GM12801 (cell line): ENCODE data around the gene GATAD2A.

ENCODE experiments used
- TF ChIP-seq, protein P1 (sequence below): IDR thresholded peaks from one replicate; pipeline ENCODE4 v1.5.1; 2011; ENCODE audit warnings: control low read depth; ENCODE audit not compliant: insufficient read length; ENCODE audit errors: extremely low read depth

The GATAD2A gene

DNA sequence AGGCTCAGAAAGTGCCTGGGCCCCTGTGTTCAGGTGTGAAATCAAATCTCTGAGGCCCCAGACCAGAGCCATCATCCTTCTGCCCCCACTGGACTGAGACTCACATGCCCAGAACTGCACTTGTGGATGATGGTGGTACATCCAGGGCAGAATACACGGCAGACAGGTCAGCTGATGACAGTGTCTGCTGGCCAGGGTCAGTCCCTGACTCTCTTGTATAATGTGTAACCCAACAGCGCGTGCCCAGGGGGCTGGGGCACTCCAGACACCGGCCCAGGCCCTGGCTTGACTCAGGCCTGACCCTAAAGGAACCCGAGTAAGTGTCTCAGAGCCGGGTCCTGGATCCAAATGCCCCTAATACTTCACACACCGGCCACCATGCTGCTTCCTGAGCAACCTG, 37.4 kb upstream of the GATAD2A start:
- TF ChIP-seq, protein P1, sequence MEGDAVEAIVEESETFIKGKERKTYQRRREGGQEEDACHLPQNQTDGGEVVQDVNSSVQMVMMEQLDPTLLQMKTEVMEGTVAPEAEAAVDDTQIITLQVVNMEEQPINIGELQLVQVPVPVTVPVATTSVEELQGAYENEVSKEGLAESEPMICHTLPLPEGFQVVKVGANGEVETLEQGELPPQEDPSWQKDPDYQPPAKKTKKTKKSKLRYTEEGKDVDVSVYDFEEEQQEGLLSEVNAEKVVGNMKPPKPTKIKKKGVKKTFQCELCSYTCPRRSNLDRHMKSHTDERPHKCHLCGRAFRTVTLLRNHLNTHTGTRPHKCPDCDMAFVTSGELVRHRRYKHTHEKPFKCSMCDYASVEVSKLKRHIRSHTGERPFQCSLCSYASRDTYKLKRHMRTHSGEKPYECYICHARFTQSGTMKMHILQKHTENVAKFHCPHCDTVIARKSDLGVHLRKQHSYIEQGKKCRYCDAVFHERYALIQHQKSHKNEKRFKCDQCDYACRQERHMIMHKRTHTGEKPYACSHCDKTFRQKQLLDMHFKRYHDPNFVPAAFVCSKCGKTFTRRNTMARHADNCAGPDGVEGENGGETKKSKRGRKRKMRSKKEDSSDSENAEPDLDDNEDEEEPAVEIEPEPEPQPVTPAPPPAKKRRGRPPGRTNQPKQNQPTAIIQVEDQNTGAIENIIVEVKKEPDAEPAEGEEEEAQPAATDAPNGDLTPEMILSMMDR = no peak

DNA sequence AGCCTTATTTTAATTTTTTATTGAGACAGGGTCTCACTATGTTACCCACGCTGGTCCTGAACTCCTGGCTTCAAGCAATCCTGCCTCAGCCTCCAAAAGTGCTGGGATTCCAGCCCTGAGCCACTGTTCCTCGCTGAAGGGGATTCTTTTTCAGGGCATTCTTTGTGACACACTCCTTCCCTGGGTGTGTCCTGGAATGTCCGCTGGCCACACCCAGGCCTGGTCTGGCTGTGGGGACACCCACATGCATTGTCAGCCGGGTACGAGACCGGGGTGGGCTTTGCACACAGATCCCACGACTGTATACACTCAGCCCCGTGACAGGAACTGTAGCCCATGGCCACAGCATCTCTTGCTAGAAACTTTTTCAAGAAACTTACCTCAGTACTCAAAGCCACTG, 34.4 kb upstream of the GATAD2A start:
- TF ChIP-seq, protein P1 = no peak

DNA sequence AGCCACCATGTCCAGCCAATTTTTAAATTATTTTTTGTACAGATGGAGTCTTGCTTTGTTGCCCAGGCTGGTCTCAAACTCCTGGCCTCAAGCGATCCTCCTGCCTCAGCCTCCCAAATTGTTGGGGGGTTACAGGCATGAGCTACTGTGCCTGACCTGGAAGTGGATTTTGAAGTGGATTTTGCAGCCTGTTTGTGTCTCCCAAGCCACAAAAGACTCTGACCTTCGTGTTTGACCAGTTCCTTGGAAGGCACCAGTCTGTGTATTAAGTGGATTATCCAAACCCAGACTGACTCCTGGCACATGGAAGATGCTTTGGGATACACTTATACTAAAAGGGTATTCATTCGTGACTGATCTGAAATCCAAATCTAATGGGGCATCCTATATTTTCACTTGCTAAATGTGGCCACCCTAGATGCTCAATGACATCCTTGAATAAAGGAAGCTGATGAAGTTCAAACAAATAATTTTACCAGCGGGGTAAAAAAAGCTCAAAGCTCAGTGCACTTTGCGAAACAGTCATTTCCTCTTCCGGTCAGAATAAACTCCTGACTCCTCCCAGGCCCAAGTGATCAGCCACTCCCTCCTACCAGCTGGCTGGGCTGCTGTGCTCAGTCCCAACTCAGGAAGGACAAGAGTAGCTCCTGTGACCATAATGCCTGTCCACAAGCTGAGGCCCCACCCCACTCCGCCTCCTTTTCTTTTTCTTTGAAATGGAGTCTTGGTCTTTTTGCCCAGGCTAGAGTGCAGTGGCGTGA, 32.6 kb upstream of the GATAD2A start:
- TF ChIP-seq, protein P1 = no peak

DNA sequence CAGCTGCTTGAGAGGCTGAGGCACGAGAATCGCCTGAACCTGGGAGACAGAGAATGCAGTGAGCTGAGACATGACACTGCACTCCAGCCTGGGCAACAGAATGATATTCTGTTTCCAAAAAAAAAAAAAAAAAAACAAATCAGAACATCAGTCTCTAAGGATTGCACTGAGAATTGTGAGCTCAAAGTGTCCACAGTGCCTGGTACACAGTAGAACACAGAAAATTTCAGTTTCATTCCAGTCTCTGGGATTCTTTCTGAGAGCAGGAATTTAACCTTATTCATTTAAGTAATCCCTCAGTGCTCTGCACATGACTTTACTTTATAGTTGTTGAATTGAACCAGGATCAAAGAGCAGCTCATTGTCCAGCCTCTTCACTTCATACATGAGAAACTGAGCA, 25.9 kb upstream of the GATAD2A start:
- TF ChIP-seq, protein P1 = no peak

DNA sequence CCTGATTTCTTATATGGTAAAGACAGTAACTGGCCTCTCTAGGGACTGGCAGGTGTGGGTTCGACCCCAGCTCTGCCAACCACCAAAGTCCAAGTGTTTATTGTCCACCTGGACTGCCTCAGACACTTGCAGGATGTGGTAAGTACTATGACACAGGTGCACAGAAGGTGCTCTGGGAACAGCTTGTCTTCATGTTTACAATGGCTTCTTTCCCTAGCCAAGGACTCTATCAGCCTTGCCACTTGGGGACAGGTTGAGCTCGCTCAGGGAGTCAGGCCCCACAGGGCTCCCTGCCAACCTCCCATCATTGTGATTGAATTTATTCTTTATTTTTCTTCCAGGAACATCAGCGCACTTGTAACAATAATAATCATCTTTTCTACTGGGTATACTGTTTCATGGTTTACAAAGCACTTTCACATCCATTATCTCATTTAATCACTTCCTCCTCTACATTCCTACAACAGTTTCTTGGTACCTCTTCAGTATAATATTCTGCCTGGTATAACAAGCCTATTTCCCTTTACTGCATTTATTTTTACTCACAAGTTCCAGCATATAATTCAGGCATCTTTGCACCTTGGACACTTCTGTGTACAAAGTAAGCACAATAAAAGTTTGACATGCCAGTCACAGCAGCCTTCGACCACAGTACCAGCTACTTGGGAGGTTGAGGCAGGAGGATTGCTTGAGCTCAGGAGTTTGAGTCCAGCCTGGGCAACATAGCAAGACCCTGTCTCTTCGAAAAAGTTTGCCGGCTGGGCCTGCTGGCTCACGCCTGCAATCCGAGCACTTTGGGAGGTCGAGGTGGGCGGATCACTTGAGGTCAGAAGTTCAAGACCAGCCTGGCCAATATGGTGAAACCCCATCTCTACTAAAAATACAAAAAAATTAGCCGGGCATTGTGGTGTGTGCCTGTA, 24.2 kb upstream of the GATAD2A start:
- TF ChIP-seq, protein P1 = no peak

DNA sequence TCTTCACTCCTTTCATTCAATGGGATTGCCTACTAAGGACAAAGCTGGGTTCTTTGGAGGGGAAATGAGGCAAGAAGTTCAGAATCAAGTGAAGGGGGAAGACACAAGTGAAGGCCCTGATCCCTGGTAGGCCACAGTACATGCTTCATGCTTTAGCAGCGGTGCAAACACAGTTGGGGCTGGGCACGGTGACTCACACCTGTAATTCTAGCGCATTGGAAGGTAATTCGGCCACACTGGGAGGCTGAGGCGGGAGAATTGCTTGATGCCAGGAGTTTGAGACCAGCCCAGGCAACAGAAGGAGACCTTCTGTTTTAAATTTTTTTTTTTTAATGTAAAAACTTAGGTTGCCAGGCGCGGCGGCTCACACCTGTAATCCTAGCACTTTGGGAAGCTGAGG, 23.4 kb upstream of the GATAD2A start:
- TF ChIP-seq, protein P1 = no peak

DNA sequence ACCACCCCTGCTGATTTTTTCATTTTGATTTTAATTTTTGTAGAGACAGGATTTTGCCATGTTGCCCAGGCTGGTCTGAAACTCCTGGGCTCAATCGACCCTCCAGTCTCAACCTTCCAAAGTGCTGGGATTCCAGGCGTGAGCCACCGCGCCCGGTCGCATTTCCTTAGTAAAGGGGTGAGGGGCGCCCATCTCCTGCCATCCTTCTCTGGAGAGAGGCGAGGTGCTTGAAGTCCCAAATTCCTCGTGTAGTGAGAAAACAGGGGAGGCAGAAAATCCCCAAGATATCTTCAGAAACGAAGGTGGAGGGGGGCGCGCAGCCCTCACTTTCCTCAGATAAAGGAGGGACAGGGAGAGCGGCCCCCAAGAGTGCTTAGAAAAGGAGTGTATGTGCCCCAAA, 21.0 kb upstream of the GATAD2A start:
- TF ChIP-seq, protein P1 = no peak
